Prostate gland (tissue), 2 donors: ENCODE measurements around the gene UBE2H. TPM values are rescaled to one million over a fixed set of nuclear protein-coding genes. Genes with fewer than 3 reads are reported as not detected.
A peak's percentile ranks its signal among the peaks of the same experiment; 100 is the strongest.

Source experiments
- DNase-seq: peaks from one replicate; pipeline ENCODE4 v3.0.0-alpha.2; 2019; ENCODE audit warnings: low spot score
- H3K27ac ChIP-seq, 2 donors: fragments of 200-600 bp; sonication (generic); 2 replicates each; pipeline ENCODE4 v1.5.1; 2017 to 2019
- H3K27me3 ChIP-seq: fragments of 200-600 bp; sonication (generic); replicated peaks from 2 replicates; pipeline ENCODE4 v1.5.1; 2019; ENCODE audit not compliant: insufficient read depth
- H3K36me3 ChIP-seq, 2 donors: fragments of 200-600 bp; sonication (generic); 1 replicate in 1 of 2; 2 replicates in 1 of 2; pipeline versions ENCODE4 v1.5.1 to v1.8.1; 2017 to 2019
- H3K4me1 ChIP-seq: fragments of 200-600 bp; sonication (generic); replicated peaks from 2 replicates; pipeline ENCODE4 v1.5.1; 2019
- H3K4me3 ChIP-seq, 2 donors: fragments of 200-600 bp; sonication (generic); 2 replicates each; pipeline ENCODE4 v1.5.1; 2017 to 2019
- H3K9me3 ChIP-seq: fragments of 200-600 bp; sonication (generic); 2 replicates; pipeline ENCODE4 v1.5.1; 2017
- CTCF ChIP-seq, 4 experiments: fragments of 200-600 bp in 2 of 4; fragments of 450-650 bp in 2 of 4; sonication (generic) in 2 of 4; IDR thresholded peaks; 1 replicate in 3 of 4; 2 replicates in 1 of 4; pipeline ENCODE4 v1.5.1; 2016 to 2019; ENCODE audit warnings: antibody characterized with exemption in 4 of 4, mild to moderate bottlenecking in 2 of 4, moderate library complexity in 2 of 4
- POLR2A ChIP-seq: fragments of 450-650 bp; IDR thresholded peaks from one replicate; pipeline ENCODE4 v1.6.1; 2016; ENCODE audit warnings: antibody characterized with exemption, mild to moderate bottlenecking
- POLR2AphosphoS5 ChIP-seq: sonication (generic); formaldehyde crosslinking; IDR thresholded peaks from one replicate; pipeline ENCODE4 v1.6.1; 2017; ENCODE audit warnings: antibody characterized with exemption
- WGBS: methylation state at CpG from one replicate; pipeline ENCODE4 v1.1.5; 2018; 5-methylcytosine and 5-hydroxymethylcytosine counted together
- intact Hi-C: fragments of 100-400 bp; cut with DNase I; formaldehyde crosslinking; loops from one replicate; pipeline ENCODE4 v1.14.2; 2022
- total RNA-seq, 2 donors: library from RNA; depleted of rRNA; stranded (reverse); fragments of >200 nt; gene quantifications; one replicate each; pipeline ENCODE4 v1.1.0, GENCODE V29; 2016

The UBE2H gene
- total RNA-seq, 2 donors from 2014 or later: 78.4 to 105 TPM

GRCh38 chr7:129854401-129854800 lies 98.4 kb downstream of the UBE2H start:
- Histone ChIP-seq H3K27me3 (no peaks in the 10 kb centered on the region), H3K36me3 (no peaks in the 10 kb centered on the region), H3K4me1 (peaks cover 9% of the 10 kb centered on the region), H3K27ac (peak overlapping the region; percentile 44 to 53), H3K9me3 (no peaks in the 10 kb centered on the region), H3K4me3 (no peak overlapping the region)
- TF ChIP-seq POLR2AphosphoS5 (no peak), POLR2A (no peak)
- DNase-seq: no peak
- intact Hi-C loops: no loop called here
- WGBS: 11% methylated on average over 1 of the region's 1 CpG

- no peaks in the 10 kb centered on the region for H3K9me3 ChIP-seq
- no peaks in the 10 kb centered on the region for H3K27me3 ChIP-seq
- peak; percentile 64 for TF ChIP-seq POLR2AphosphoS5
- no peak for TF ChIP-seq CTCF (IDR thresholded peaks at IDR 0.05)
- TF ChIP-seq POLR2A: no peak
- no peaks in the 10 kb centered on the region for H3K36me3 ChIP-seq
- intact Hi-C loops: no loop called here
- no peak overlapping the region for H3K4me3 ChIP-seq
- peaks cover 9% of the 10 kb centered on the region for H3K4me1 ChIP-seq
- peak; percentile 58 for DNase-seq
- 31% methylated on average over 6 of the region's 6 CpGs for WGBS
- peak overlapping the region; percentile 44 to 53 for H3K27ac ChIP-seq
Measured at GRCh38 chr7:129853661-129854268, 99.0 kb downstream of the UBE2H start.

GRCh38 chr7:129851809-129852208 lies 101.0 kb downstream of the UBE2H start:
- no peak overlapping the region for H3K4me3 ChIP-seq
- no peaks in the 10 kb centered on the region for H3K27me3 ChIP-seq
- TF ChIP-seq POLR2AphosphoS5: no peak
- no peak overlapping the region for H3K27ac ChIP-seq
- peaks cover 9% of the 10 kb centered on the region for H3K4me1 ChIP-seq
- intact Hi-C loops: no loop called here
- WGBS: 89% methylated on average over 3 of the region's 3 CpGs
- DNase-seq: no peak
- no peaks in the 10 kb centered on the region for H3K9me3 ChIP-seq
- H3K36me3 ChIP-seq: no peaks in the 10 kb centered on the region

- Histone ChIP-seq H3K36me3 (no peaks in the 10 kb centered on the region), H3K27me3 (no peaks in the 10 kb centered on the region), H3K4me3 (no peak overlapping the region), H3K4me1 (peaks cover 9% of the 10 kb centered on the region), H3K9me3 (no peaks in the 10 kb centered on the region), H3K27ac (no peak overlapping the region)
- no peak for DNase-seq
- 62% methylated on average over 5 of the region's 5 CpGs for WGBS
- TF ChIP-seq POLR2AphosphoS5 (no peak), CTCF (IDR thresholded peaks at IDR 0.05) (no peak), POLR2A (no peak)
- intact Hi-C loops: no loop called here
Measured at GRCh38 chr7:129851174-129851573, 101.6 kb downstream of the UBE2H start.

- no peak overlapping the region for H3K27ac ChIP-seq
- H3K9me3 ChIP-seq: no peaks in the 10 kb centered on the region
- intact Hi-C loops: no loop called here
- WGBS: 91% methylated on average over 2 of the region's 2 CpGs
- H3K4me3 ChIP-seq: no peak overlapping the region
- no peaks in the 10 kb centered on the region for H3K27me3 ChIP-seq
- H3K36me3 ChIP-seq: no peaks in the 10 kb centered on the region
- H3K4me1 ChIP-seq: peaks cover 4% of the 10 kb centered on the region
- TF ChIP-seq CTCF (IDR thresholded peaks at IDR 0.05): no peak
- DNase-seq: no peak
Measured at GRCh38 chr7:129848436-129848835, 104.3 kb downstream of the UBE2H start.

GRCh38 chr7:129845972-129846327 lies 106.8 kb downstream of the UBE2H start:
- TF ChIP-seq POLR2A (no peak), CTCF (IDR thresholded peaks at IDR 0.05) (no peak), POLR2AphosphoS5 (no peak)
- no peak for DNase-seq
- intact Hi-C loops: no loop called here
- no peaks in the 10 kb centered on the region for H3K27me3 ChIP-seq
- H3K9me3 ChIP-seq: no peaks in the 10 kb centered on the region
- H3K36me3 ChIP-seq: no peaks in the 10 kb centered on the region
- WGBS: 88% methylated on average over 1 of the region's 1 CpG
- H3K4me1 ChIP-seq: no peaks in the 10 kb centered on the region
- no peak overlapping the region for H3K4me3 ChIP-seq
- no peak overlapping the region for H3K27ac ChIP-seq
